HG03457 (cell line): ENCODE results near the gene QPCTL.
A peak's percentile ranks its signal among the peaks of the same experiment; 100 is the strongest.
"Not testable (repeated sequence)": the region's sequence is repeated elsewhere in the genome, so short reads cannot be mapped to it uniquely, and the experiment has no call there.

Source experiments
- ATAC-seq: cut with Tn5 transposase; IDR thresholded peaks from one replicate; pipeline ENCODE4 v1.9.1; 2021; ENCODE audit warnings: moderate number of reproducible peaks; ENCODE audit not compliant: unreplicated experiment

The QPCTL gene

GRCh38 chr19:45716359-45717130, 24.1 kb downstream of the QPCTL start:
- ATAC-seq: no peak

- ATAC-seq: peak; percentile 74
Observed at GRCh38 chr19:45717131-45717982, 24.9 kb downstream of the QPCTL start.

GRCh38 chr19:45717983-45718650, 25.7 kb downstream of the QPCTL start:
- no peak for ATAC-seq

GRCh38 chr19:45720065-45720464, 27.6 kb downstream of the QPCTL start:
- not testable (repeated sequence) for ATAC-seq

- not testable (repeated sequence) for ATAC-seq
Observed at GRCh38 chr19:45728683-45729082, 36.2 kb downstream of the QPCTL start.

GRCh38 chr19:45729800-45730290, 37.4 kb downstream of the QPCTL start:
- ATAC-seq: no peak

GRCh38 chr19:45730368-45731288, 38.2 kb downstream of the QPCTL start, which contains the start of gene FBXO46:
TSS of gene FBXO46 (minus strand) at chr19:45730896. CDS start at chr19:45713495, 17,401 bp downstream.
- ATAC-seq: peak; percentile 66

GRCh38 chr19:45733160-45733810, 40.8 kb downstream of the QPCTL start, which contains the start of gene MEIOSIN:
TSS of gene MEIOSIN (plus strand) at chr19:45733439. CDS start at chr19:45735377, 1,938 bp downstream.
- no peak for ATAC-seq

GRCh38 chr19:45739498-45740439, 47.3 kb downstream of the QPCTL start:
- no peak for ATAC-seq

- no peak for ATAC-seq
Observed at GRCh38 chr19:45742969-45743368, 50.5 kb downstream of the QPCTL start.

- no peak for ATAC-seq
Observed at GRCh38 chr19:45745606-45746005, 53.1 kb downstream of the QPCTL start.

GRCh38 chr19:45746866-45747265, 54.4 kb downstream of the QPCTL start:
- no peak for ATAC-seq

GRCh38 chr19:45747513-45747912, 55.0 kb downstream of the QPCTL start:
- no peak for ATAC-seq

GRCh38 chr19:45751483-45751882, 59.0 kb downstream of the QPCTL start:
- ATAC-seq: not testable (repeated sequence)

GRCh38 chr19:45752639-45753038, 60.2 kb downstream of the QPCTL start:
- no peak for ATAC-seq

GRCh38 chr19:45753548-45753947, 61.1 kb downstream of the QPCTL start:
- ATAC-seq: no peak
